Anterior cingulate cortex (tissue), 58 donors: Measurements from ENCODE around the gene GPR15.

Experiments used
- DNase-seq, 58 donors: peaks; one replicate each; lab custom pipeline; 2025; lab: John Stamatoyannopoulos, UW

The GPR15 gene

GRCh38 chr3:98529856-98530459 lies 1.8 kb upstream of the GPR15 start:
- DNase-seq = no peak

- no peak for DNase-seq
Measured at GRCh38 chr3:98530676-98531075, 1.1 kb upstream of the GPR15 start.

DNA sequence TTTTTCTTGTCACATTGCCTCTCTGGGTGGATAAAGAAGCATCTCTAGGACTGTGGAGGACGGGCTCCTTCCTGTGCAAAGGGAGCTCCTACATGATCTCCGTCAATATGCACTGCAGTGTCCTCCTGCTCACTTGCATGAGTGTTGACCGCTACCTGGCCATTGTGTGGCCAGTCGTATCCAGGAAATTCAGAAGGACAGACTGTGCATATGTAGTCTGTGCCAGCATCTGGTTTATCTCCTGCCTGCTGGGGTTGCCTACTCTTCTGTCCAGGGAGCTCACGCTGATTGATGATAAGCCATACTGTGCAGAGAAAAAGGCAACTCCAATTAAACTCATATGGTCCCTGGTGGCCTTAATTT lies 478 bp downstream of the GPR15 start:
- no peak for DNase-seq

- no peak for DNase-seq
Measured at GRCh38 chr3:98532709-98533571, 1.2 kb downstream of the GPR15 start.

DNA sequence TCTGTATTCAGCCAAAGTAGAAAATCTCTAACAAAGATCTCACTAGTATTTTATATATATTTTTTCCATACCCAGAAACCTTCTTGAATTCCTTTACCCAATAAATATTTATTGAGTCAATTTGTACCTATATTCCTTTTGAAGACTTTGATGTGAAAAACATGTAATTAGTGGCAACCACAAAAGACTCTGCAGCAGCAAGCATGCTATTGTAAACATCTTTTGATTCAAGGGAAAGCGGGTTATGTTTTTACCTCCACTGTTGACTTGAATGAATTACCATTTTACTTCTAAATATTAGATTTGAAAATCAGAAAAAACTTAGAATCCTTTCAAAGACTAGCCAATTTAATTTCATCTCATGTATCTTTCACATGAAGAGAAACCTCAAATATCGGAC lies 2.4 kb downstream of the GPR15 start:
- DNase-seq = no peak

DNA sequence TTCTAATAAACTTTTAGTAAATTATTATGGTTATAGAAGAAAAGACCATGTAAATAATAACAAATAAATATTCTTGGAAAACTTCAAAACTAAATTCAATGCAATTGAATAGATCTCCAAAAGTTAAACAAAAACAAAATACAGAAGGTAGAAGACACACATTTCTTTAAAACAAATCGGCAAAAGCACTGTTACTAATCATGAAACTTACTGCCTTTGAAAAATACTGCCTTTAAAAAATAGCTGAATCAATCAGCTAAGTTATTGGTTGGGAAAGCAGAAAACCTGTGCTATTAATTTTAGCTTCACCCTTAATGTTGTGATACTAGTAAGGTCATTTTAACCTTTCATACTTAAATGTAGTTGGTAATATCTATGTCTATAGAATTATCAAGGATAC lies 3.0 kb downstream of the GPR15 start:
- no peak for DNase-seq

- DNase-seq = no peak
Measured at GRCh38 chr3:98536456-98537017, 4.8 kb downstream of the GPR15 start.

DNA sequence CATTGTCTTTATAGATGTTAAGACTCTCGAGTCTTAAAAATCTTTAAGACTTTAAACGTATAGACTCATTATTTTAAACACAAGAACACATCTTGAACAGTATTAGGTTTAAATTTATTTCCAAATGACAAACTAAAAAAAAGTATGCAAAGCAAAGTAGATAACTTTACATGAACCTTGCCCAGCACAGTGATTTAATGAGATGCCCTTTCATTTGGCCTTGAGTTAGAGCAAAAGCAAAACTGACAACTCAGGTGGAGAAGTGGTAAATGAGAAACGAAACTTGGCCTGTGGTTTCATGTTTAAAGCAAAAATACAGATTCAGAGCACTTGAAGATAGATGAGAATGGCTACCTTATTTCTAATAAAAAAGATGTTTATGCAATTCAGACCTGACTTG lies 8.6 kb downstream of the GPR15 start:
- no peak for DNase-seq

GRCh38 chr3:98541695-98542094 lies 9.9 kb downstream of the GPR15 start:
- DNase-seq = no peak

- DNase-seq = no peak
Measured at GRCh38 chr3:98542623-98543022, 10.8 kb downstream of the GPR15 start.

GRCh38 chr3:98545940-98546339 lies 14.2 kb downstream of the GPR15 start:
- DNase-seq = no peak

DNA sequence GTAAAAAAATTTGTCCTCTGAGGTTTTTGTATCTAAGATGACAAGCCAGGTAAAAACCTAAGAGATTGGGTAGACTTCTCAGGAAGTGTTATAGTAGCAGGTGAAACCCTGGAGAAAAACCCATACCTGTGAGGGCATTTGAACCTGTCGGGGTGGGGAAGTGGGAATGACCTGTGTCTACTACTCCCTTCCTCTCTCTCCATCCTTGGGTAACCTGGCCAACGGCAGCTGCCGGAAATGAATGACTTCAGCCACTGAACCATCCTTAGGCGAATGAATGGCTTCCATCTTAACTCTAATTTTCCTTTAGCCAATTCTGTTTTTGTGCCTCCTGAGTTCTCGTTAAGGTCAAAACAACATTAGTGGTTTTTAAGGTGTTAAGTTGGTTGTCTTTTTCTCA lies 16.8 kb downstream of the GPR15 start:
- DNase-seq = no peak

DNA sequence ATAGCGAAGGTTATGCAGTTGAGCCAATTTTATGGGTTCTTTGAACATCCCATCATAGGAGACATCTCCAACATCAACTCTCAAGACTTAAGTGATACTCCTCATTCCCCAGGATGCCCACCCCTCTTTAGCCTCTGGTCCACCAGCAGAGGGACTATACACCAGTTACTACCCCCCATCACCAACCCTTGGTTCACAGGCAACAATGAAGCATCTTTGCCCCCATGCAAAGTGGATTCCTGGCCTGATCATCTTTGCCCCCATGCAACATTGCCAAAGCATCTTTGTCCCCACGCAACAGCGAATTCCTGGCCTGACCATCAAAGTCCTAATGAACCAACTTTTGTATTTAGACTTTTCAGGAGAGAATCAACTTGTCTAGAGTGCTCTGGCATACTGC lies 19.1 kb downstream of the GPR15 start:
- DNase-seq = no peak

GRCh38 chr3:98551236-98551635 lies 19.5 kb downstream of the GPR15 start:
- no peak for DNase-seq

GRCh38 chr3:98551754-98552153 lies 20.0 kb downstream of the GPR15 start:
- no peak for DNase-seq

GRCh38 chr3:98552232-98553020 lies 20.6 kb downstream of the GPR15 start:
- DNase-seq = no peak

DNA sequence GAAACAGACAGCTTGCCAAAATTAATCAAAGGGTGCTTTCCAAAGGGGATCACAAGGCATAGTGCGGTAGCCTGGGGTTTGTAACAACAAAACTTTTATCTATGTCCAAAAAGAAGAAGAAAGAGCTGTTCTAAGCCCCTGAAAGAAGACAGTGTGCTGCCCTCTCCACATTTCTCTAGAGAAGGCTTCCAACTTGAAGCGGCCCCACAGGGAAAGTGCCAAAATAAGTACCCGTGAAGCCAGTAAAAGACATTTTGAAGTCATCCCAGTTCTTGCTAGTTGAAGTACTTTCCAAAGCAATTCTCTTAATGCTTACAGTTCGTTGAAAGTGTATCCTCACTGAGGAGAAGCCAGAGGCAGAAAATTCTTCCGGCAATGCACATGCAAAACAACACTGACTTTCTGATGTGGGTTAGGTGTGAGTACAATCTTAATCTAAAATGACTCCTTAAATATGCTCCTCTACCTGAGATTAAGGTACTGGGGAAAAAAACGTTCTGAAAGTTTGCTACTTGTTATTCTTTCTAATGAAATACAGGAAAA lies 21.3 kb downstream of the GPR15 start:
- DNase-seq = no peak

GRCh38 chr3:98553753-98554152 lies 22.0 kb downstream of the GPR15 start:
- DNase-seq = no peak

- no peak for DNase-seq
Measured at GRCh38 chr3:98554580-98554979, 22.8 kb downstream of the GPR15 start.

DNA sequence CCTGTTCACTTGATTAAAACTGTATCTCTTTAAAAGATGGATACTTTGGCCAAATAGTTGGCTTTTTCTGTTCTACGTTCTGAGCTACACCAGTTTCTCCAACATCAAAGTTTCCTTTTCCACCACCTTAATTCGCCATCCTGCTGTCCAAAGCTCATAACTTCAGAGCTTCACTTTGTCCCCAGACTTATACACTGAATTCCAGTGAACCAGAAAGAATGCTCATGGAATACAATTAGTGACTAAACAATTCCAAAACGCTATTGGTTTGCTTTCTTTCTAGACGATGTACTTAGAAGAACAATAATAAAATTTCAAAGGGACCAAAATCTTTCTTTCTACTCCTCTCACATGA lies 23.2 kb downstream of the GPR15 start:
- DNase-seq = no peak
